Dermis microvascular lymphatic vessel endothelial cell (primary cell): ENCODE results near the gene AKAP13. TPM values are rescaled to one million over a fixed set of nuclear protein-coding genes. Genes with fewer than 3 reads are reported as not detected.
"Not testable (repeated sequence)": the region's sequence is repeated elsewhere in the genome, so short reads cannot be mapped to it uniquely, and the experiment has no call there.

Source experiments
- DNase-seq, 2 donors: peaks; one replicate each; pipeline versions ENCODE4 v3.0.0 to v3.0.0-alpha.2; 2010; ENCODE audit warnings: low read depth in 2 of 2
- total RNA-seq: library from RNA; depleted of rRNA; stranded (reverse); fragments of >200 nt; gene quantifications from 2 replicates; pipeline ENCODE4 v1.2.1, GENCODE V29; 2014

AKAP13 gene
- total RNA-seq, 1 donor from 2014 or later: 54.7 TPM

GRCh38 chr15:85661859-85662258, 281.5 kb downstream of the AKAP13 start:
- DNase-seq: no peak

- DNase-seq: not testable (repeated sequence)
Measured at GRCh38 chr15:85665677-85666076, 285.3 kb downstream of the AKAP13 start.

GRCh38 chr15:85667491-85668424, 287.4 kb downstream of the AKAP13 start:
- DNase-seq: peak; percentile 96 to 98

- DNase-seq: no peak
Measured at GRCh38 chr15:85671156-85671555, 290.8 kb downstream of the AKAP13 start.

GRCh38 chr15:85672332-85673084, 292.1 kb downstream of the AKAP13 start:
- DNase-seq: no peak

- no peak for DNase-seq
Measured at GRCh38 chr15:85673326-85673725, 292.9 kb downstream of the AKAP13 start.

GRCh38 chr15:85676342-85677098, 296.1 kb downstream of the AKAP13 start:
- no peak for DNase-seq

- no peak for DNase-seq
Measured at GRCh38 chr15:85679231-85679630, 298.8 kb downstream of the AKAP13 start.

GRCh38 chr15:85681386-85681785, 301.0 kb downstream of the AKAP13 start:
- no peak for DNase-seq

GRCh38 chr15:85684174-85684710, 303.8 kb downstream of the AKAP13 start:
- no peak for DNase-seq

GRCh38 chr15:85685356-85685755, 305.0 kb downstream of the AKAP13 start:
- DNase-seq: no peak

GRCh38 chr15:85687329-85687728, 306.9 kb downstream of the AKAP13 start:
- no peak for DNase-seq

- DNase-seq: no peak
Measured at GRCh38 chr15:85688711-85689110, 308.3 kb downstream of the AKAP13 start.

- DNase-seq: peak in 1 of 2 donors; percentile 77
Measured at GRCh38 chr15:85689729-85690128, 309.3 kb downstream of the AKAP13 start.

- DNase-seq: peak in 1 of 2 donors; percentile 62
Measured at GRCh38 chr15:85690561-85691231, 310.3 kb downstream of the AKAP13 start.

- DNase-seq: peak in 1 of 2 donors; percentile 20
Measured at GRCh38 chr15:85691350-85692240, 311.2 kb downstream of the AKAP13 start.

GRCh38 chr15:85692321-85692720, 311.9 kb downstream of the AKAP13 start:
- DNase-seq: no peak

- no peak for DNase-seq
Measured at GRCh38 chr15:85692873-85693272, 312.5 kb downstream of the AKAP13 start.

GRCh38 chr15:85693277-85693676, 312.9 kb downstream of the AKAP13 start:
- DNase-seq: no peak

- DNase-seq: no peak
Measured at GRCh38 chr15:85694091-85694490, 313.7 kb downstream of the AKAP13 start.
